Thoracic aorta (tissue), 2 donors: ENCODE results near the gene CADM2. TPM values are rescaled to one million over a fixed set of nuclear protein-coding genes. Genes with fewer than 3 reads are reported as not detected.

Source experiments
- ATAC-seq: fragments of 150-250 bp; one replicate; pipeline ENCODE4 v1.8.0; 2017; ENCODE audit warnings: low read depth; ENCODE audit not compliant: insufficient number of reproducible peaks, low FRiP score
- DNase-seq: peaks from one replicate; pipeline ENCODE4 v3.0.0-alpha.2; 2020; ENCODE audit warnings: low spot score
- H3K27ac ChIP-seq, 2 donors: fragments of 200-600 bp; sonication (generic); 1 replicate in 1 of 2; 2 replicates in 1 of 2; pipeline ENCODE4 v1.5.1; 2016; ENCODE audit warnings: mild to moderate bottlenecking in 2 of 2, moderate library complexity in 2 of 2
- H3K27me3 ChIP-seq: fragments of 200-600 bp; sonication (generic); replicated peaks from 2 replicates; pipeline ENCODE4 v1.6.0; 2016; ENCODE audit warnings: mild to moderate bottlenecking; ENCODE audit not compliant: insufficient read depth
- H3K36me3 ChIP-seq: fragments of 200-600 bp; sonication (generic); one replicate; pipeline ENCODE4 v1.5.1; 2016
- H3K4me1 ChIP-seq, 2 donors: fragments of 200-600 bp; sonication (generic); 1 replicate in 1 of 2; 2 replicates in 1 of 2; pipeline versions ENCODE4 v1.5.1 to v1.6.0; 2016; ENCODE audit warnings: low read depth in 2 of 2, mild to moderate bottlenecking in 1 of 2; ENCODE audit not compliant: control insufficient read depth in 1 of 2
- H3K4me3 ChIP-seq: fragments of 200-600 bp; sonication (generic); 2 replicates; pipeline ENCODE4 v1.5.1; 2016; ENCODE audit warnings: mild to moderate bottlenecking
- H3K9me3 ChIP-seq: fragments of 200-600 bp; sonication (generic); 2 replicates; pipeline ENCODE4 v1.5.1; 2016
- total RNA-seq, 2 donors: library from RNA; depleted of rRNA; stranded (reverse); fragments of >200 nt; gene quantifications; one replicate each; pipeline versions ENCODE4 v1.1.0 to v1.2.3, GENCODE V29; 2016
- TF ChIP-seq, protein P1 (sequence below): fragments of 200-600 bp; sonication (generic); IDR thresholded peaks from one replicate; pipeline ENCODE4 v1.5.1; 2019; ENCODE audit warnings: antibody characterized with exemption

CADM2 gene
- total RNA-seq, 2 donors from 2014 or later: 1.8 TPM; not detected in 1

DNA sequence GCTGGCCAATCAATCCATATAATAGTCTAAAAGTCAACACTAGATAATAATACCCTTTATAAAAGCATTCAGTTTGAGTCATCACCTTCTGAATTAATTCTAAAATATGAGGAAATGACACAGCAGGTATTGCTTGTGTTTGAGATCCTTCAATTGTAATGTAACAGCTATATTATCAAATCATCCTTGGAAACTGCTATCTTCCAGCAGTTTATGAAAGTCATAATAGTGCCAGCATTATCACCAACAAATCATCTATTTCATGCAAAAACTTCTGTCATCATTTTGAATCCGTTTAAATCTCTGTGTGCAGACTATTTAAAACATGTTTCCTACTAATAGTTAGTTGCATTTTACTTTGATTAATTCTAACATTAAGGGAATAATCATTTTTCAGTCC is 468.7 kb downstream of the CADM2 start:
- TF ChIP-seq, protein P1, sequence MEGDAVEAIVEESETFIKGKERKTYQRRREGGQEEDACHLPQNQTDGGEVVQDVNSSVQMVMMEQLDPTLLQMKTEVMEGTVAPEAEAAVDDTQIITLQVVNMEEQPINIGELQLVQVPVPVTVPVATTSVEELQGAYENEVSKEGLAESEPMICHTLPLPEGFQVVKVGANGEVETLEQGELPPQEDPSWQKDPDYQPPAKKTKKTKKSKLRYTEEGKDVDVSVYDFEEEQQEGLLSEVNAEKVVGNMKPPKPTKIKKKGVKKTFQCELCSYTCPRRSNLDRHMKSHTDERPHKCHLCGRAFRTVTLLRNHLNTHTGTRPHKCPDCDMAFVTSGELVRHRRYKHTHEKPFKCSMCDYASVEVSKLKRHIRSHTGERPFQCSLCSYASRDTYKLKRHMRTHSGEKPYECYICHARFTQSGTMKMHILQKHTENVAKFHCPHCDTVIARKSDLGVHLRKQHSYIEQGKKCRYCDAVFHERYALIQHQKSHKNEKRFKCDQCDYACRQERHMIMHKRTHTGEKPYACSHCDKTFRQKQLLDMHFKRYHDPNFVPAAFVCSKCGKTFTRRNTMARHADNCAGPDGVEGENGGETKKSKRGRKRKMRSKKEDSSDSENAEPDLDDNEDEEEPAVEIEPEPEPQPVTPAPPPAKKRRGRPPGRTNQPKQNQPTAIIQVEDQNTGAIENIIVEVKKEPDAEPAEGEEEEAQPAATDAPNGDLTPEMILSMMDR: no peak
- no peak overlapping the region for H3K27ac ChIP-seq
- no peaks in the 10 kb centered on the region for H3K27me3 ChIP-seq
- H3K9me3 ChIP-seq: no peaks in the 10 kb centered on the region
- no peaks in the 10 kb centered on the region for H3K4me1 ChIP-seq
- no peaks in the 10 kb centered on the region for H3K36me3 ChIP-seq
- no peak overlapping the region for H3K4me3 ChIP-seq
- no peak for ATAC-seq
- DNase-seq: no peak

DNA sequence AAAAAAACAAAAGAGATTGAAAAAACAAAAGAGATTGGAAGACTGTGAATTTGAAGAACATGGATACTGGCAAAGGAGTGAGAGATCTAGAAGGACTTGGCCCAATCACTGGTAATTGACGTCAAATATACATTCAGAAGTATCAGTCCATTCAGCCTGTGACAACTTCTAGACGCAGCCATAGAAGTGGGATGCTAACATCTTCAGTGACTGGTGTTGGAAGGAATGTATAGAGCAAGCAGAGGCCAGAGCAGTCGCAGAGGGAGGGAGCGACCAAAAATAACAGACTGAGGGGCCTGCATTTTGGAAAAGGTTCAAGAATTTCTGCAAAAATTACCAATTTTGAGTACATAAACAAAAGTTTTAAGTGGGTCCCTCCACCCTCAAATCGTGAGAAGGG is 473.3 kb downstream of the CADM2 start:
- Histone ChIP-seq H3K27ac (no peak overlapping the region), H3K4me3 (no peak overlapping the region), H3K9me3 (no peaks in the 10 kb centered on the region), H3K4me1 (no peaks in the 10 kb centered on the region), H3K36me3 (no peaks in the 10 kb centered on the region), H3K27me3 (no peaks in the 10 kb centered on the region)
- ATAC-seq (no peak), DNase-seq (no peak)
- TF ChIP-seq, protein P1: no peak

DNA sequence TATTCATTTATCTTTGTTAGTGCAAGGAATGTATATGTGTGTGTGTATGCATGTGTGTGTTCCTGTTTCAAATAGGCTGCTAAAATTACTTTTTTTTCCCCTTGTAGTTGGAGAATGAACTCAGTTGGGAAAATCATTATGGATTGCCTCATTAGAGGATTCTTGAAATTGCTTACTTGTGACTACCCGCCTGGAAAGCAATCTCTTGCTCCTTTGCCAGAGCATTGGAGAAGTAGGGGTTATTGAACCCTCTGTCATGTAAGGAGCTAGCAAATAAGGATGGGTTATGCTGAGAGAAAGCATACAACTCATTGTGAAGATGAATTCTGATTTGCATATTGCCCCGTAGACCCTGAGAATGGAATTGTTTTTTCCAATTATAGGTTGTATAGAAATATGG is 474.5 kb downstream of the CADM2 start:
- no peak for ATAC-seq
- H3K27me3 ChIP-seq: no peaks in the 10 kb centered on the region
- no peak overlapping the region for H3K4me3 ChIP-seq
- H3K4me1 ChIP-seq: no peaks in the 10 kb centered on the region
- no peaks in the 10 kb centered on the region for H3K9me3 ChIP-seq
- TF ChIP-seq, protein P1: no peak
- H3K36me3 ChIP-seq: no peaks in the 10 kb centered on the region
- no peak overlapping the region for H3K27ac ChIP-seq
- no peak for DNase-seq

DNA sequence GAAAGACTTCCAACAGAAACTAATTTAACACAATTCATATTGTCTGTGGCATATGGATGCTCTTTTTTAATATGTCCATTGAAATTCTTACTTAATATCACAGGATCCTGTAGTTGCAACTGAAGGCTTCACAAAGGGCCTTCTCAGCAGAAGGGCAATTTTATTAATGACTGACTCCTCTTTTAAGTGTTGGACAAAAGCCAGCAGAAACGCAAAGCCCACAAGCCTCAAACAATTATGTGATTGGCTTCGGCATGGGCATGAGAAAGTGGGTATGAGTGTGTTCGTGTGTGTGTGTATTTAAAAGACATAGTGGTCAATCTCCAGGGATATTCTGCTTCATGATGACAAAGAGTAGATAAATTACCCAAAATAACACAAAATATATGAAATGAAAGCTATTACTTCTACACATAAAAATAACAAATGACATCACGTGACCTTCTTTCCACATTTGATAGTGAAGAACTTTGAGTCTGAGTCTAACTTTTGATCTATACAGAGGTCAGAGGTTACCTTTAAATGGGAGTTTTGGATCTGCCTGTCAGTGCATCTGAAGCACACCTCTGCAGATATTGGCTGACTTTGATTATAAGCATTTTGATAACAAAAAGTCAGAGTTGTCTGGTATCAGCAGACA is 496.9 kb downstream of the CADM2 start:
- Histone ChIP-seq H3K9me3 (no peaks in the 10 kb centered on the region), H3K27ac (no peak overlapping the region), H3K36me3 (no peaks in the 10 kb centered on the region), H3K27me3 (no peaks in the 10 kb centered on the region), H3K4me3 (no peak overlapping the region), H3K4me1 (no peaks in the 10 kb centered on the region)
- TF ChIP-seq, protein P1: no peak
- ATAC-seq (no peak), DNase-seq (no peak)

DNA sequence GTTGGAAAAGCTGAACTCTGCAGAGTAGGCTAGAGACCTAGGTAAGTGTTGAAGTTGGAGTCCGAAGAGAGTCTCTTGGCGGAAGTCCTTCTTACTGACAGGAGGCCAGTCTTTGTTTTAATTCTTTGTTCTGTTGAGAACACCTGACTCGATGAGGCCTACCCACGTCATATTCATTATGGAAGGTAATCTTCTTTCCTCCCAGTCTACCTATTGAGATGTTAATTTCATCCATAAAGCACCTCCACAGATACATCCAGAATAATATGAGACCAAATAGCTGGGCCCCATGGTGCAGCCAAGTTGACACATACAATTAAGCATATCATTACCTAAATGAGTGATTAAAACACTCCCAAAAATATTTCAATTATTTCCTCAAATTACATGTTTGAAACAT is 515.5 kb downstream of the CADM2 start:
- Histone ChIP-seq H3K27ac (no peak overlapping the region), H3K4me3 (no peak overlapping the region), H3K4me1 (no peaks in the 10 kb centered on the region), H3K27me3 (no peaks in the 10 kb centered on the region), H3K36me3 (no peaks in the 10 kb centered on the region), H3K9me3 (no peaks in the 10 kb centered on the region)
- DNase-seq: no peak
- TF ChIP-seq, protein P1: no peak
- ATAC-seq: no peak
